ENCODE data around the gene SURF4.

- no peak for TF ChIP-seq EP300 (IDR thresholded peaks at IDR 0.05)
- TF ChIP-seq CTCF (IDR thresholded peaks at IDR 0.05) = no peak
- no peak for TF ChIP-seq POLR2AphosphoS5 (IDR thresholded peaks at IDR 0.05)
Observed at GRCh38 chr9:133389562-133389961, 13.7 kb upstream of the SURF4 start.
